T-helper 1 cell treated with Interleukin-12 subunit alpha and Interleukin-12 subunit beta and Interleukin-4 antibody, amounts not matched to agents 30 μg/mL and 1 μg/mL, for 36 hours (primary cell): ENCODE results near the gene CDYL.

ENCODE experiments used
- H3K27ac Mint-ChIP-seq: one replicate; pipeline ENCODE4 v1.8.0; 2021; ENCODE audit warnings: mild to moderate bottlenecking, mixed read lengths
- H3K27me3 Mint-ChIP-seq: one replicate; pipeline ENCODE4 v1.8.0; 2021; ENCODE audit warnings: low read depth, mixed read lengths
- H3K36me3 Mint-ChIP-seq: one replicate; pipeline ENCODE4 v1.8.0; 2021; ENCODE audit warnings: low read depth, mixed read lengths
- H3K4me1 Mint-ChIP-seq: one replicate; pipeline ENCODE4 v1.8.0; 2021; ENCODE audit warnings: low read depth, mixed read lengths
- H3K4me3 Mint-ChIP-seq: one replicate; pipeline ENCODE4 v1.8.0; 2021; ENCODE audit warnings: mild to moderate bottlenecking, moderate library complexity, mixed read lengths
- H3K9me3 Mint-ChIP-seq: one replicate; pipeline ENCODE4 v1.8.0; 2021; ENCODE audit warnings: mixed read lengths

CDYL gene

GRCh38 chr6:4920914-4921410 lies 144.8 kb downstream of the CDYL start:
- H3K27me3 Mint-ChIP-seq, result no peaks in the 10 kb centered on the region
- H3K4me3 Mint-ChIP-seq, result no peak overlapping the region
- H3K9me3 Mint-ChIP-seq, result no peaks in the 10 kb centered on the region
- no peak overlapping the region for H3K27ac Mint-ChIP-seq
- peaks cover 15% of the 10 kb centered on the region for H3K4me1 Mint-ChIP-seq
- no peaks in the 10 kb centered on the region for H3K36me3 Mint-ChIP-seq

GRCh38 chr6:4922488-4923037 lies 146.4 kb downstream of the CDYL start:
- H3K4me3 Mint-ChIP-seq, result no peak overlapping the region
- no peaks in the 10 kb centered on the region for H3K27me3 Mint-ChIP-seq
- H3K4me1 Mint-ChIP-seq, result peaks cover 5% of the 10 kb centered on the region
- H3K9me3 Mint-ChIP-seq, result no peaks in the 10 kb centered on the region
- no peak overlapping the region for H3K27ac Mint-ChIP-seq
- no peaks in the 10 kb centered on the region for H3K36me3 Mint-ChIP-seq

- Mint-ChIP-seq H3K9me3 (no peaks in the 10 kb centered on the region), H3K36me3 (no peaks in the 10 kb centered on the region), H3K4me1 (peaks cover 4% of the 10 kb centered on the region), H3K4me3 (no peak overlapping the region), H3K27ac (no peak overlapping the region), H3K27me3 (no peaks in the 10 kb centered on the region)
These were observed 146.9 kb downstream of the CDYL start for GRCh38 chr6:4923081-4923480.

DNA sequence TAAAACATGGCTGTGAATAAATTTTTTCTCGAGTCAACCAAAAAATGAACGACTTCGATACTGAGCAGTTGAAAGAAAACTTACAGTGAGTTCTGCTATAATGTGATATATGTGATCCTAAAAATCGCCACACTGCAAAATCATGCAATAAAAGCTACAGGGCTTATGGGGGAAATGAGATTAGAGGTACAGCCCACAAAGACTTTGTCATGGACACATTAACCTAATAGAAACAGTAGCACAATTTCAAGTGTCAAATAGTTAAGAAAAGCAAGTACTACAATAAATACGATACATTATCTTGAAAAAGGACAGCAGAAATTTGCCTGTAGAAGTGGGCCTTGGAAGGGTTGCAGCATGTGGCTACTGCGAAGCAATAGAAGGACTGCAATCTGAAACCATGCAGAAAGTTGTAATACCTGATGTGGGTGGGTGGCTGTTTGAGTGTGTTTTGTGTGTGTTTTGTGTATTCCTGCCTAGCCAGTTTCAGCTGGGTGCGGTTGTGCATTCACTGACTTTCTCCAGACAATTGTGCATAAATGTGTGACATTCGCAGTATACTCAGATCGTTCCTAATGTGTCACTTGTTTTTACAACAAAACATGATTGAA lies 148.6 kb downstream of the CDYL start:
- Mint-ChIP-seq H3K27me3 (no peaks in the 10 kb centered on the region), H3K36me3 (no peaks in the 10 kb centered on the region)

GRCh38 chr6:4925580-4925979 lies 149.4 kb downstream of the CDYL start:
- Mint-ChIP-seq H3K27me3 (no peaks in the 10 kb centered on the region), H3K27ac (no peak overlapping the region)

More for the DNA sequence above, 148.6 kb downstream of the CDYL start:
- Mint-ChIP-seq H3K4me3 (no peak overlapping the region), H3K9me3 (no peaks in the 10 kb centered on the region), H3K27ac (no peak overlapping the region), H3K4me1 (peaks cover 9% of the 10 kb centered on the region)

DNA sequence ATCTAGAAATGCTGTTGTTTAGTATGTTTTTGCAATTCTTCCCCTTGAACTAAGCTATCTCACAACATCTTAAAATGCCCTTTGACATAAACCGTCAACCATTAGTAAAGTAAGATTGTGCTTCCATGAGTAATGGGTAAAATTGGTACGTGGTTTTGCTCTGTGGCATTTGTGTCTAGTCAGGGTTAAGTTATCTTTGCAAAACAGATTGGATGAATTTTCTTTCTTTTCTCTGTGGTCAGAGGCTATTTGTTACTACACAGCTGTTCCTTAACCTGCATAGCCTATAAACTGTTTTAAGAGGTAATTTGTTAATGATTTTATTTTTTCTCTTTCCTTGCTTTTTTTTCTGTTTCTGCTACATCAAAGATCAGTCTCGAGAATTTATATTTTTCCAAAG lies 152.2 kb downstream of the CDYL start:
- Mint-ChIP-seq H3K27ac (no peak overlapping the region), H3K27me3 (no peaks in the 10 kb centered on the region), H3K4me3 (no peak overlapping the region), H3K4me1 (peaks cover 17% of the 10 kb centered on the region), H3K36me3 (no peaks in the 10 kb centered on the region), H3K9me3 (no peaks in the 10 kb centered on the region)

More at GRCh38 chr6:4925580-4925979, 149.4 kb downstream of the CDYL start:
- H3K4me1 Mint-ChIP-seq, result peaks cover 9% of the 10 kb centered on the region
- no peaks in the 10 kb centered on the region for H3K36me3 Mint-ChIP-seq
- H3K4me3 Mint-ChIP-seq, result no peak overlapping the region
- H3K9me3 Mint-ChIP-seq, result no peaks in the 10 kb centered on the region

- Mint-ChIP-seq H3K9me3 (no peaks in the 10 kb centered on the region), H3K27ac (no peak overlapping the region), H3K27me3 (no peaks in the 10 kb centered on the region), H3K4me3 (no peak overlapping the region), H3K36me3 (no peaks in the 10 kb centered on the region), H3K4me1 (peaks cover 17% of the 10 kb centered on the region)
These were observed 153.0 kb downstream of the CDYL start for GRCh38 chr6:4929097-4929718.

DNA sequence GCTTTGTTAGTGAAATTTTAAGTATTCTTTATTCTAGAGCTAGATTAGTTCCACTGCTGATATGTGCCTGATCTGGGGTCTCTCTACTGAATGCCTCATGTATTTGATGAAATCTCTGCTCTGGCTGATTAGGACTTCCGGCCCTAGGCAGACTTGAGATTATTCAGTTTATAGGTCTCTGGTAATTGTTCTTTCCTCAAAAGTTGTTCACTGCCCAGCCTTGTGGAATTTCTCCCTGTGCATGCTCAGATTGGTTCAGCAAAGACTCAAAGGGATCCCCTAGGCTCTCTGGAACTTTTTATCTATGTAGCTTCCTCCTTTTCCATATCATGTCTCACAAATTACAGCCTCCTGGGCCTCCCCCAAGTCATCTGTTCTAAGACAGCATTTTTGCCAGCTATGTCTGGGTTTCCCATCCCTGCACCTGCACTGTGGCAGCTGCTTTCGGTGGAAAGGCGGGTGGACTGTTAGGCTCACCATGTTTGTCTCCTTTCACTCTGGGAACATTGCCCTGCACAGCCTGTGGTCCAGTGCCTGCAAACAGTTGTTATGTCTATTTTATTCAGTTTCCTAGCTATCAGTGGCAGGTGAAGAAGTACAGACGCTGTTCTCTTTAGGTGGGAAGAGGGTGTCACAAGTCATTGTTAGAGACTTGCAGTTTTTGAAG lies 154.0 kb downstream of the CDYL start:
- Mint-ChIP-seq H3K9me3 (no peaks in the 10 kb centered on the region), H3K36me3 (no peaks in the 10 kb centered on the region)

DNA sequence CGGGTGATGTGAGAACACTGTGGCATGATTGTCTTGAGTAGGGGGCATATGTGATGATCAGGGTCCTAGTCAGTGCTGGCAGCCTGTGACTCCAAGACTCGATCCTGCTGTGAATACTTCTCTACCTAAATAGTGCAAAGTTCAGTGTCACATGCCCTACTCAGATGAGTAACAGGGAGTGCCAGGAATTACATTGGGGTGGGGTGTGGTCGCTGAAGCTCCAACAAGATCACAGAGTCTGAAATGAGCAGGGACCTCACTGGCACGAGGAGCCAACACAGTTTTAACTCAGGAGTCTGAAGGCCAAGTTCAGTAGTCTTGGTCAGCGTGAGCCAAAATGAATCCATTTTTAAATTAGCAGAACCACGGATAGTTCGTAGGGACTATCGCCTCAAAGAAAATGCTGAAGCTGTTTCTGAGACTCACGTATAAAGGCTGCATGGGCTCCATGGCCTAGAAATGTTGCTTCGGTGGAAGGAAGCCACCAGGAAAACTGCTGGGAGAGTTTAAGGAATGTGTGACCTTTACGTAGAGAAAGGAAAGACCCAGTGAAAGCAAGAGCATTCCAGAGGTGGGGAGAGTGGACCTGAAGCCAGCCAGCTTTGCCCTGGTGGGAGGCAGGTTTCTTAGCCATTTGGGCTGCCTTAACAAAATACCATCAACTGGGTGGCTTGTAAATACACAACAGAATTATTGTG lies 155.5 kb downstream of the CDYL start:
- H3K27ac Mint-ChIP-seq, result no peak overlapping the region
- no peaks in the 10 kb centered on the region for H3K27me3 Mint-ChIP-seq
- peaks cover 32% of the 10 kb centered on the region for H3K4me1 Mint-ChIP-seq
- no peak overlapping the region for H3K4me3 Mint-ChIP-seq
- no peaks in the 10 kb centered on the region for H3K9me3 Mint-ChIP-seq
- no peaks in the 10 kb centered on the region for H3K36me3 Mint-ChIP-seq

More for the DNA sequence above, 154.0 kb downstream of the CDYL start:
- Mint-ChIP-seq H3K4me3 (no peak overlapping the region), H3K27ac (no peak overlapping the region), H3K4me1 (peaks cover 18% of the 10 kb centered on the region), H3K27me3 (no peaks in the 10 kb centered on the region)

DNA sequence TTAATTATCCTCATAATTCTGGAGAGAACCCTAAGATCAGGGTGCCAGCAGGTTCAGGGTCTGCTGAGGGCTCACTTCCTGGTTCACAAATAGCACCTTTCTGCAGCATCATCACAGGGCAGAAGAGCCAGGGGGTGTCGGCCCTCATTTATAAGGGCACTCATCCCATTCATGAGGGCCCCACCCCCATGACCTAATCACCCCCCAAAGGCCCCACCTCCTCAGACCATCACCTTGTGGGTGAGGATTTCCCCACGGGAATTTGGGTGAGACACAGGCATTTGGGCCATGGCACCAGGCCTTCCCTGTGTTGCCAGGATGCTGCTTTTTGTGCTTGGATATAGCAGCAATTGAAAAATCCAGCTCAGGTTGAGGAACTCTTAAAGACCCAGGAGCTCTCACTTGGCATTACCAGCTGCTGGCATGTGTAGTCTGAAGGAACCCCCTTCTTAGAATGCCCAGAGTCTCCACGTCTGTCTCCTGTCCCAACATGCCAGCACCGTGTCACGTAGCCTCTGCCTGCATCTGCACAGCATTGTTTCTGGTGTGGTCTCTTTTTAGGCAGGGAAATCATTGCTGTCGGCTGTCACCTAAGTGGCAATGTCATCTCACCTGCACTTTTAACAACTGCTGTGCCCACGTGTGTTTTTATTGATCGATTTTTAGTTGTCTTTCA lies 156.2 kb downstream of the CDYL start:
- H3K27me3 Mint-ChIP-seq, result no peaks in the 10 kb centered on the region
- H3K27ac Mint-ChIP-seq, result no peak overlapping the region
- H3K4me3 Mint-ChIP-seq, result no peak overlapping the region

DNA sequence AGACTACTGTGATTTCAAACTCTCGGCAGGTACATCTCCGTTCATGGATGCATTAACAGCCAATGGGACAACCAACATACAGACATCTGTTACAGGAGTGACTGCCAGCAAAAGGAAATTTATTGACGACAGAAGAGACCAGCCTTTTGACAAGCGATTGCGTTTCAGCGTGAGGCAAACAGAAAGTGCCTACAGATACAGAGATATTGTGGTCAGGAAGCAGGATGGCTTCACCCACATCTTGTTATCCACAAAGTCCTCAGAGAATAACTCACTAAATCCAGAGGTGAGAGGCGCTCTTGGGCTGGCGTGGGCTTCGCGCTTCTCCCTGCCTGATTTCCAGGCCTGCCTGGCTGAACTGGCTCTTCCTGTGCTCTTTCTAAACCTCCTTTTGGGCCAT lies 159.3 kb downstream of the CDYL start:
- Mint-ChIP-seq H3K36me3 (no peaks in the 10 kb centered on the region), H3K27ac (no peak overlapping the region), H3K27me3 (no peaks in the 10 kb centered on the region), H3K9me3 (no peaks in the 10 kb centered on the region), H3K4me1 (peaks cover 33% of the 10 kb centered on the region), H3K4me3 (no peak overlapping the region)

More for the DNA sequence above, 156.2 kb downstream of the CDYL start:
- Mint-ChIP-seq H3K9me3 (no peaks in the 10 kb centered on the region), H3K4me1 (peaks cover 32% of the 10 kb centered on the region), H3K36me3 (no peaks in the 10 kb centered on the region)

DNA sequence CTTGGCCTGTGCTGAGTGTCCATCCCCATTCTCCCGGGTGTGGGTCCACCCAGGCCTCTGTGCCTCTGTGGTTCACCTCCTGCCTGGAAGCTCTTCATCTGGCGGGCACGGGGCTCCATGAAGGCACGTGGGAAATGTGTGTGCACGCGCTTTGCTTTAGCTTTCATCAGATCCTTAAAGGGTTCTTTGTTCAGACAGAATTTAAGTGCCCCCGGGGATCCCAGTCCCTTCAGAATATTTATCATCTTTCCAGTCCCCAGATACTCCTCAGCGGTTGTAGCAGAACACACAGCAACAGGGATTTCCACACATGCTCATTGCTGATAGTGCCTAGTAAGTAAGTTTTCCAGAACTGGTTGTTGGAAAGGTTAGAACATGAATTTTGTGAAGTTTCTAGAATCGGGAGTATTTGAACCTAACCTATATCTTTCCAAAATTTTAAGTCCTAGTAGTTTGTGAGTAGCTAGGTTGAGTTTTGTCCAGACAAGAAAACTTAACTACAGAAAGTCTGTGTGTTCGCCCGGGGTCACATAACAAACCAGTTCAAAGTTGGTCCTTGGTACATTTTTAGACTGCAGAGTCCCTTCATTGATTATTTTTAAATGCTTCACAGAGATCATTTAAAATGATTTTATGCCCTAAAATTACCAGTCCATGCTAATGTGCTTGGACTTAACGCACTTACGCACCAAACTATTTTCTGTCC lies 159.9 kb downstream of the CDYL start:
- H3K36me3 Mint-ChIP-seq, result no peaks in the 10 kb centered on the region
- peaks cover 37% of the 10 kb centered on the region for H3K4me1 Mint-ChIP-seq
- no peaks in the 10 kb centered on the region for H3K9me3 Mint-ChIP-seq
- H3K27ac Mint-ChIP-seq, result no peak overlapping the region
- no peaks in the 10 kb centered on the region for H3K27me3 Mint-ChIP-seq
- no peak overlapping the region for H3K4me3 Mint-ChIP-seq

- Mint-ChIP-seq H3K27me3 (no peaks in the 10 kb centered on the region), H3K4me1 (peaks cover 38% of the 10 kb centered on the region), H3K9me3 (no peaks in the 10 kb centered on the region), H3K36me3 (no peaks in the 10 kb centered on the region), H3K4me3 (no peak overlapping the region), H3K27ac (no peak overlapping the region)
These were observed 160.5 kb downstream of the CDYL start for GRCh38 chr6:4936681-4937041.
